ENCODE results near the gene DHX29. TPM values are rescaled to one million over a fixed set of nuclear protein-coding genes. Genes with fewer than 3 reads are reported as not detected.

The DHX29 gene
- total RNA-seq, 4 donors from 2014 or later, result 31.8 to 43.3 (median 35.9) TPM

DNA sequence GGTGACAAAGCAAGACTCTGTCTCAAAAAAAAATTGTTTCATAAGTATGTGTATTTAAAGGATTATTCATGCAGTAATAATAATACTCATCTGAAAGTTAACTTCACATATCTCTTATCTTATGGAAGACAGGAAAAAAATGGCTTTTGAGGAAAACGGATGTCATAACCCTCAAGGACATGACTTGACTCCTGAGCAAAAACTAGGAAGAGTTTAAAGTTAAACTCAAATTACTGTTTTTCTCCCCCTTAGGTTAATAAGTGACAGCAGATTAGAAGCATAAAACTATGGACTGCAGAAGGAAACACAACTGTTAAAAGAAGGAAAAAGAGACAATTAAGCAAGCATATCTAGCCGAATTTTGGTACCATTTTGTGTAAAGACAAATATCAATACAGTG is 16.5 kb downstream of the DHX29 start:
- Histone ChIP-seq H3K36me3 (peaks cover 9 to 99% of the 10 kb centered on the region in 2 donors), H3K4me3 (no peak overlapping the region), H3K9me3 (no peaks in the 10 kb centered on the region), H3K27ac (no peak overlapping the region), H3K27me3 (no peaks in the 10 kb centered on the region), H3K4me1 (no peaks in the 10 kb centered on the region)
- ATAC-seq, result no peak
- no peak for TF ChIP-seq EP300 (IDR thresholded peaks at IDR 0.05)
- TF ChIP-seq POLR2A (IDR thresholded peaks at IDR 0.05), result no peak
- no peak for TF ChIP-seq POLR2AphosphoS5 (IDR thresholded peaks at IDR 0.05)
- TF ChIP-seq, protein P1, sequence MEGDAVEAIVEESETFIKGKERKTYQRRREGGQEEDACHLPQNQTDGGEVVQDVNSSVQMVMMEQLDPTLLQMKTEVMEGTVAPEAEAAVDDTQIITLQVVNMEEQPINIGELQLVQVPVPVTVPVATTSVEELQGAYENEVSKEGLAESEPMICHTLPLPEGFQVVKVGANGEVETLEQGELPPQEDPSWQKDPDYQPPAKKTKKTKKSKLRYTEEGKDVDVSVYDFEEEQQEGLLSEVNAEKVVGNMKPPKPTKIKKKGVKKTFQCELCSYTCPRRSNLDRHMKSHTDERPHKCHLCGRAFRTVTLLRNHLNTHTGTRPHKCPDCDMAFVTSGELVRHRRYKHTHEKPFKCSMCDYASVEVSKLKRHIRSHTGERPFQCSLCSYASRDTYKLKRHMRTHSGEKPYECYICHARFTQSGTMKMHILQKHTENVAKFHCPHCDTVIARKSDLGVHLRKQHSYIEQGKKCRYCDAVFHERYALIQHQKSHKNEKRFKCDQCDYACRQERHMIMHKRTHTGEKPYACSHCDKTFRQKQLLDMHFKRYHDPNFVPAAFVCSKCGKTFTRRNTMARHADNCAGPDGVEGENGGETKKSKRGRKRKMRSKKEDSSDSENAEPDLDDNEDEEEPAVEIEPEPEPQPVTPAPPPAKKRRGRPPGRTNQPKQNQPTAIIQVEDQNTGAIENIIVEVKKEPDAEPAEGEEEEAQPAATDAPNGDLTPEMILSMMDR (IDR thresholded peaks at IDR 0.05), result no peak
- 100% methylated on average over 2 of the region's 2 CpGs for WGBS, 2 donors (ENCODE audit: low coverage in 1 of 2)

DNA sequence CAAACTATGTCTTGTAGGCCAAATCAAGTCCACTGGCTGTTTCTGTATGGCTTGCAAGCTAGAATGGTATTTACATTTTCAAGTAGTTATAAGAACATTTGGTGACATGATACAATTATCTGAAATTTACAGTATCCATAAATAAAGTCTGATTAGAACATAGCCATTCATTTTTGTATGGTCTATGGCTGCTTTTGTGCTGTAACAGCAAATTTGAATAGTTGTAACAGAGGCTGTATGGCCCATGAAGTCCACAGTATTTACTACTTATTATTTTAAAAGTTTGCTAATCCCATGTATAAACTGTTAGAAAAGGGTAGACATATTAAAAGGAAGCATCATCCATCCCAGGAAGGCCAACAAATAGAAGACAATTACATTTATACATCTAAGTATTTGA is 17.7 kb downstream of the DHX29 start:
- no peak for ATAC-seq
- TF ChIP-seq POLR2AphosphoS5 (IDR thresholded peaks at IDR 0.05) (no peak), POLR2A (IDR thresholded peaks at IDR 0.05) (no peak), EP300 (IDR thresholded peaks at IDR 0.05) (no peak)
- TF ChIP-seq, protein P1 (IDR thresholded peaks at IDR 0.05), result no peak
- Histone ChIP-seq H3K36me3 (peaks cover 5 to 99% of the 10 kb centered on the region in 2 donors), H3K27ac (no peak overlapping the region), H3K4me3 (no peak overlapping the region), H3K27me3 (no peaks in the 10 kb centered on the region), H3K4me1 (no peaks in the 10 kb centered on the region), H3K9me3 (no peaks in the 10 kb centered on the region)

DNA sequence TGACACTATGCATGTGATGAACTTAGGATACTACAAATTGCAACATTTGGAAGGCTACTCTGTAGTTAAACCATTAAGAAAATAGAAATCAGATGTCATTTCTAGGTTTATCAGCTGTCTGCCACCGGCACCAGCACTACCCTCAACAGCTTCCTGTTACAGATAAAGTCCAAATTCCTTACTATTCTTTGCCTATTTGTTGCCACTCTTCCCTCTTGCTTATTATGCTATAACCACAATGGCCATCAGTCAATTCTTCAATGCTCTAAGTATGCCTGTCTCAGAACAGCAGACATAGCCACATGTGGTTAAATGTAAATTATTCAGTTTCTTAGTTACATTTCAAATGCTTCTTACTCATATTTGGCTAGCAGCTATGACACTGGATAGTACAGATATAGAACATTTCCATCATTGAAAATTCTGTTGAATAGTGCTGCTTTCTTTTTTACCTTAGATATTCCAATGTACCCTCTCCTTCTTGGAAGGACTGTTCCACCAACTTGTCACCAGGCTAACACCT is 21.0 kb downstream of the DHX29 start:
- ATAC-seq, result no peak
- Histone ChIP-seq H3K4me3 (no peak overlapping the region), H3K27ac (no peak overlapping the region), H3K9me3 (no peaks in the 10 kb centered on the region), H3K36me3 (peaks cover 5 to 99% of the 10 kb centered on the region in 2 donors), H3K4me1 (no peaks in the 10 kb centered on the region), H3K27me3 (no peaks in the 10 kb centered on the region)
- WGBS, 2 donors (ENCODE audit: low coverage in 1 of 2), result 83 to 85% methylated on average over 1 of the region's 1 CpG
- no peak for TF ChIP-seq EP300 (IDR thresholded peaks at IDR 0.05)
- TF ChIP-seq, protein P1 (IDR thresholded peaks at IDR 0.05), result no peak
- no peak for TF ChIP-seq POLR2AphosphoS5 (IDR thresholded peaks at IDR 0.05)
- no peak for TF ChIP-seq POLR2A (IDR thresholded peaks at IDR 0.05)

DNA sequence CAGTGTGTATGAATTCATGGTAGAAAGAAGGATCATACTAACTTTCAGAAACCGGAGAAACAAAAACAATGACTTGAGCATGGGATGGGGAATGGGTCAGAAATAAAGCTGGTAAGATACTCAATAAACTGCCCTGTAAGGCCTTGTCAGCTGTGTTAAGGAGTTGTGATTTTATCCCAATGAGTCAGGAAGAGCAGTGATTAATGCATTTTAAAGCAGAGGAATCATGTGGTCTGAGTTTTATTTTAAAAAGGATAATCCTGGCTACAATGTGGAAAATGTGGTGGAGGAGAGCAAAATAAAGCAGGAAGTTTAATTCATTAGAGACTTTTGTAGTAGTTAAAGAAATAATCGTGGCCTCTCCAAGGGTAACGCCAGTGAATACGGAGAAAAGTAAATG is 28.7 kb downstream of the DHX29 start:
- WGBS, 2 donors (ENCODE audit: low coverage in 1 of 2), result 89 to 90% methylated on average over 4 of the region's 4 CpGs
- Histone ChIP-seq H3K9me3 (no peaks in the 10 kb centered on the region), H3K27ac (no peak overlapping the region), H3K27me3 (no peaks in the 10 kb centered on the region), H3K4me3 (no peak overlapping the region), H3K36me3 (peaks cover 11 to 100% of the 10 kb centered on the region in 2 donors), H3K4me1 (no peaks in the 10 kb centered on the region)
- no peak for ATAC-seq
- TF ChIP-seq, protein P1 (IDR thresholded peaks at IDR 0.05), result no peak
- no peak for TF ChIP-seq POLR2A (IDR thresholded peaks at IDR 0.05)
- no peak for TF ChIP-seq POLR2AphosphoS5 (IDR thresholded peaks at IDR 0.05)
- TF ChIP-seq EP300 (IDR thresholded peaks at IDR 0.05), result no peak

DNA sequence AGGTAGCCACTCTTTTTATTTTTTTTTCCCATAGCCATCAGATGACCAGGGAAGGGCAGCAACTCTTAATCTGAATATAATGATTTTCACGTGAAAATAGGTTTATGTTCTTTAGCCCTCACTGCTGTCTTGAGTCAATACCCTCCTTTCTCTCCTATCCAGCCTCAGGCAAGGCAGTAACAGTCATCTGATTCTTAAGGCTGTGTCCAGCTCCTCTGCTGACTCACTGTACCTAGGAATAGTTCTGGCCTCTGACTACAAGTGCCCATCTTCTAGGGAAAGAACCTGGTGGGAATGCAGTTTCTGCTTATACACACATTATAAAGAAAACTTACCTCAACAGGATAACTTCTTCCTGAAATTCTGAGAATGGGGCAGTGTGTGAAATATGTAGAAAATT is 30.7 kb downstream of the DHX29 start:
- Histone ChIP-seq H3K27me3 (no peaks in the 10 kb centered on the region), H3K36me3 (peaks cover 11 to 100% of the 10 kb centered on the region in 2 donors), H3K27ac (no peak overlapping the region), H3K9me3 (no peaks in the 10 kb centered on the region), H3K4me3 (no peak overlapping the region), H3K4me1 (no peaks in the 10 kb centered on the region)
- 75 to 86% methylated on average over 1 of the region's 1 CpG for WGBS, 2 donors (ENCODE audit: low coverage in 1 of 2)
- no peak for TF ChIP-seq POLR2AphosphoS5 (IDR thresholded peaks at IDR 0.05)
- no peak for ATAC-seq

Data from gastroesophageal sphincter (tissue), 4 donors.